T-cell (primary cell): ENCODE results near the gene LRP1B. TPM values are rescaled to one million over a fixed set of nuclear protein-coding genes. Genes with fewer than 3 reads are reported as not detected.

ENCODE experiments used
- ATAC-seq, 4 experiments: fragments of 200-7000 bp in 3 of 4; fragments of 150-1000 bp in 1 of 4; cut with Tn5 transposase; replicated peaks in 1 of 4; 1 replicate in 3 of 4; 2 replicates in 1 of 4; pipeline ENCODE4 v1.10.0; 2021; ENCODE audit warnings: moderate library complexity in 3 of 4, mild to moderate bottlenecking in 2 of 4, moderate number of reproducible peaks in 1 of 4
- CTCF ChIA-PET, 2 donors: fragments of 300-600 bp; sonication (Branson Sonifier 250); formaldehyde crosslinking; loops; one replicate each; lab custom pipeline; 2022; ENCODE audit warnings: antibody characterized with exemption in 2 of 2; lab: Charles Lee
- POLR2A ChIA-PET, 2 donors: fragments of 300-600 bp; sonication (Branson Sonifier 250); formaldehyde crosslinking; loops; one replicate each; lab custom pipeline; 2022; ENCODE audit warnings: antibody characterized with exemption in 2 of 2; lab: Charles Lee
- DNase-seq, 35 experiments: peaks; one replicate each; pipeline versions ENCODE4 v3.0.0 to v3.0.0-alpha.2; 2013 to 2023
- H3K27ac ChIP-seq: one replicate; pipeline ENCODE4 v1.5.1; 2013; ENCODE audit warnings: low read length
- H3K27me3 ChIP-seq, 2 experiments: replicated peaks in 1 of 2; 1 replicate in 1 of 2; 2 replicates in 1 of 2; pipeline versions ENCODE4 v1.6.1 to v1.7.0; 2013; ENCODE audit warnings: low read length in 1 of 2, mixed read lengths in 1 of 2; ENCODE audit not compliant: control insufficient read depth in 2 of 2, insufficient read depth in 2 of 2; ENCODE audit errors: extremely low read depth in 1 of 2
- H3K36me3 ChIP-seq, 2 donors: 1 replicate in 1 of 2; 2 replicates in 1 of 2; pipeline versions ENCODE4 v1.6.1 to v1.7.0; 2013; ENCODE audit warnings: low read length in 1 of 2; ENCODE audit not compliant: control insufficient read depth in 2 of 2, insufficient read depth in 1 of 2; ENCODE audit errors: extremely low read depth in 1 of 2
- H3K4me1 ChIP-seq, 2 experiments: 1 replicate in 1 of 2; 2 replicates in 1 of 2; pipeline versions ENCODE4 v1.6.1 to v1.7.0; 2013; ENCODE audit warnings: low read length in 2 of 2, mixed read lengths in 1 of 2; ENCODE audit not compliant: insufficient read depth in 2 of 2, control insufficient read depth in 1 of 2; ENCODE audit errors: extremely low read depth in 1 of 2
- H3K4me3 ChIP-seq, 2 donors: 1 replicate in 1 of 2; 2 replicates in 1 of 2; pipeline versions ENCODE4 v1.5.1 to v1.7.0; 2013; ENCODE audit warnings: mild to moderate bottlenecking in 2 of 2, low read length in 1 of 2, moderate library complexity in 1 of 2; ENCODE audit not compliant: control insufficient read depth in 1 of 2; ENCODE audit errors: extremely low read depth in 1 of 2
- H3K9me3 ChIP-seq: 2 replicates; pipeline ENCODE4 v1.7.0; 2013
- H3K27ac Mint-ChIP-seq, 2 donors: one replicate each; pipeline ENCODE4 v1.8.0; 2020 to 2021; ENCODE audit warnings: mild to moderate bottlenecking in 2 of 2, mixed read lengths in 2 of 2
- H3K27me3 Mint-ChIP-seq, 2 donors: one replicate each; pipeline ENCODE4 v1.8.0; 2021 to 2022; ENCODE audit warnings: mixed read lengths in 2 of 2
- H3K36me3 Mint-ChIP-seq: one replicate; pipeline ENCODE4 v1.8.0; 2021; ENCODE audit warnings: mixed read lengths
- H3K4me1 Mint-ChIP-seq, 3 donors: one replicate each; pipeline ENCODE4 v1.8.0; 2020 to 2022; ENCODE audit warnings: mixed read lengths in 3 of 3, mild to moderate bottlenecking in 1 of 3
- H3K4me3 Mint-ChIP-seq, 3 donors: one replicate each; pipeline ENCODE4 v1.8.0; 2020 to 2022; ENCODE audit warnings: mild to moderate bottlenecking in 3 of 3, mixed read lengths in 3 of 3, moderate library complexity in 3 of 3
- H3K9me3 Mint-ChIP-seq, 3 donors: one replicate each; pipeline ENCODE4 v1.8.0; 2020 to 2022; ENCODE audit warnings: mixed read lengths in 3 of 3
- WGBS: methylation state at CpG from one replicate; pipeline ENCODE4 v1.1.5; 2013; ENCODE audit warnings: missing lambda C conversion rate; ENCODE audit not compliant: insufficient coverage; 5-methylcytosine and 5-hydroxymethylcytosine counted together
- total RNA-seq, 35 experiments: library from RNA in 6 of 35; stranded (reverse) in 6 of 35; fragments of 120-200 nt in 1 of 35; gene quantifications; one replicate each; pipeline versions ENCODE4 v1.2.1 to v1.2.4 and lab custom pipeline; 2013 to 2026

Gene LRP1B
- total RNA-seq, 5 donors from 2014 or later (not counting 1 experiment from before 2014, with no cell fraction given) = not detected

DNA sequence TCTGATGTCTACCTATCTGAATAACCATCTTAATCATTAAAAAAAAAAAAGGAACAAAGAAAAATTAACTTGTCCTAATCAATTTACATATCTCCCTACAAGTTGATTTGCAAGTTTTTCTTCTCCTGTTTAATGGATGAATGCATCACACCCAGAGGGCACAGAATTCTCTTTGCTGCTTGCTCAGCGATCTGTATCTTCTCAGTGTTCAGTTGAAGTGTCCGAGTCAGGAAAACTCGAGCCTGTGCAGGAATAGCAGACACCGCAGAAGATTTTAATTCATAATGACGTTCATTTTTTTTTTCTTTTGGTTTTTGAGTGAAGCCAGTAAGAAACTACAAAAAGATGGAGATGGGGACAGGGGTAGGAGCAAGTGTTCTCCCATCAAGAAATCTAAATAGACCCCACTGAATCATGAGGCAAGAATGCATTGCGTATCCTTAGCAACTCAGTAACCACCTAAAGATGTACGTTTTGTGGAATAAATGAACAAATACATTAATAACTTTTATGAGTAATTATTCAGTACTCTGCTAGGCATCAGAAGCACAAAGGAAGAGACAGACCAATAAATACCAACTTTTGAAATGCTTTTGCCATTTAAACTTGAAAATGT, 675.5 kb downstream of the LRP1B start:
- Mint-ChIP-seq H3K4me1 (no peaks in the 10 kb centered on the region), H3K9me3 (peaks cover 10 to 26% (median 13%) of the 10 kb centered on the region in 3 donors), H3K36me3 (no peaks in the 10 kb centered on the region), H3K27me3 (no peaks in the 10 kb centered on the region), H3K4me3 (no peak overlapping the region), H3K27ac (no peak overlapping the region)
- 82% methylated on average over 5 of the region's 7 CpGs for WGBS
- H3K27me3 ChIP-seq = no peaks in the 10 kb centered on the region
- H3K4me3 ChIP-seq = no peak overlapping the region
- ChIA-PET POLR2A (no interaction called here), CTCF (no interaction called here)
- no peak overlapping the region for H3K27ac ChIP-seq
- H3K9me3 ChIP-seq = no peaks in the 10 kb centered on the region
- no peaks in the 10 kb centered on the region for H3K4me1 ChIP-seq
- no peaks in the 10 kb centered on the region for H3K36me3 ChIP-seq
- no peak for ATAC-seq
- DNase-seq = no peak

DNA sequence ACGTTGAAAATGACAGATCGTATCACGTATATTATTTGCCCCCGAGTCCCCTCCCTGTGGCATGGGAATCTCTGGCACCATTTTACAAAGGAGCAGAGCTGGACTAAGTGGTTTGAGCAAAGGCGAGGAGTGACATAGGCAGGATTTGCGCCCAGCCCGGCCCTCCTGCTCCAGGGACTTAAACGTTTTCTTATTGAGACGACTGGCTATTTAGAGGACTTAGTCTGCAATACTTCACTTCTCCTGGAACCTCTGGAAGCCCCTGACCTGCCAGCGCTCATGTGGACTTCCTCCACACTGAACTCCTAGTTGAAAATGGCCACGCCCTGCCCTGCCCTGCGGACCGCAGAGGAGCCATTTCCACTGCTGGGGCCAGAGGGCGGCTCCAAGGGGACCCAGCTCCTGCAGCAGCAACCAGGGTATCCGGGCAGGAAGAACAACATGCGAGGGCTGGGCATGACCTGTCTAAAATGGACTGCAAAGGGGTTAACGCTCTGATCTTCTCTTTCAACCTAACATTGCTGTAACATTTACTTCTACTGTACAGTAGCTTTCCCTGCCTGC, 690.7 kb downstream of the LRP1B start:
- POLR2A ChIA-PET = no interaction called here
- Mint-ChIP-seq H3K4me3 (no peak overlapping the region), H3K9me3 (peaks cover 8 to 14% (median 13%) of the 10 kb centered on the region in 3 donors), H3K27me3 (no peaks in the 10 kb centered on the region), H3K4me1 (no peaks in the 10 kb centered on the region), H3K27ac (no peak overlapping the region), H3K36me3 (no peaks in the 10 kb centered on the region)
- H3K4me3 ChIP-seq = no peak overlapping the region
- no peak for ATAC-seq
- H3K36me3 ChIP-seq = no peaks in the 10 kb centered on the region
- H3K9me3 ChIP-seq = no peaks in the 10 kb centered on the region
- CTCF ChIA-PET = no interaction called here
- no peaks in the 10 kb centered on the region for H3K27me3 ChIP-seq
- 90% methylated on average over 15 of the region's 17 CpGs for WGBS
- no peak for DNase-seq
- no peak overlapping the region for H3K27ac ChIP-seq
- H3K4me1 ChIP-seq = no peaks in the 10 kb centered on the region

DNA sequence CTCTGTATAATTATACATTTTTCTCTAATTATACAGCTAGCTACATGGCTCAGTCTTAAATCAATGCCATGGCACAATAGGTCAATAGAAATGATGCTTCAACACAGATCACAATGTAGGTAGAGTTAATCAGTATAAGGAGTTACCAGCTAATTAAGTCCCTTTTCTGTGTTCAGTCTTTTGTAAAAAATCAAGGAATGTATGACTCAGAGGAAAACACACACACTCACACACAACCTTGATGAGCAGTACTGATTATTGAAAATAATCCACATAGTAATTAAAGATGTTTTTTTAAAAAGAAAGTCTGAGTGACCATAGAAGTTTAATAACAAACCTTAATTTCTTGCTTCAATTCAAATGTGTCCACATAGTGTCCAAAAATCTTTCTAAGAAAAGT, 691.3 kb downstream of the LRP1B start:
- ChIA-PET CTCF (no interaction called here), POLR2A (no interaction called here)
- ATAC-seq (no peak), DNase-seq (no peak)
- no peaks in the 10 kb centered on the region for H3K4me1 Mint-ChIP-seq
- Histone ChIP-seq H3K4me3 (no peak overlapping the region), H3K4me1 (no peaks in the 10 kb centered on the region), H3K27me3 (no peaks in the 10 kb centered on the region), H3K27ac (no peak overlapping the region), H3K36me3 (no peaks in the 10 kb centered on the region), H3K9me3 (no peaks in the 10 kb centered on the region)
- H3K9me3 Mint-ChIP-seq = peaks cover 14 to 16% (median 15%) of the 10 kb centered on the region in 3 donors
- no peak overlapping the region for H3K27ac Mint-ChIP-seq
- no peaks in the 10 kb centered on the region for H3K27me3 Mint-ChIP-seq
- no peak overlapping the region for H3K4me3 Mint-ChIP-seq
- no peaks in the 10 kb centered on the region for H3K36me3 Mint-ChIP-seq

DNA sequence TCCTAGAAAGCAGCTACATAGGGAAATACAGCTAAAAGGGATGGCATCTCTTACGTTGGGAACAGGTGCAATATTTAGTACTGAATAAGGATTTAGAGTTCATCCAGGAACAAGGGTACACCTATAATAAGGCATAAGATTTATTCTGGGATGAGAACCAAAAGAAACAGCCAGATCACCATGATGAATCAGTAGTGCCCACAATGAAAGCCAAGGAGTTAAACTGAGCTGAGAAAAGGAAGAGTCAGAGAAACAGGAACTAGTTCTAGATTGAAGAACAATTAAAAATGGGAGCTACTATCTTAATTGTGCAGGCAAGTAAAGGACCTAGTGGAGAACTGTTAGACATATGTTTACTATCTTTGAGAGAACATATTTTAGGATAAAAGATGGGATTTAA, 692.3 kb downstream of the LRP1B start:
- ATAC-seq (no peak), DNase-seq (no peak)
- ChIA-PET POLR2A (interaction anchor here in 1 of 2 donors (0.6 kb wide), 1 partner anchor 1224 kb away, joined by 3 read pairs; no protein-coding TSS in a partner anchor), CTCF (no interaction called here)
- Histone ChIP-seq H3K27me3 (no peaks in the 10 kb centered on the region), H3K9me3 (no peaks in the 10 kb centered on the region), H3K4me1 (no peaks in the 10 kb centered on the region), H3K4me3 (no peak overlapping the region), H3K36me3 (no peaks in the 10 kb centered on the region), H3K27ac (no peak overlapping the region)
- Mint-ChIP-seq H3K27me3 (no peaks in the 10 kb centered on the region), H3K4me1 (no peaks in the 10 kb centered on the region), H3K36me3 (no peaks in the 10 kb centered on the region), H3K9me3 (peaks cover 17 to 22% (median 17%) of the 10 kb centered on the region in 3 donors), H3K4me3 (no peak overlapping the region), H3K27ac (no peak overlapping the region)
- no CpG with 5 or more reads among the region's 1 CpG for WGBS

DNA sequence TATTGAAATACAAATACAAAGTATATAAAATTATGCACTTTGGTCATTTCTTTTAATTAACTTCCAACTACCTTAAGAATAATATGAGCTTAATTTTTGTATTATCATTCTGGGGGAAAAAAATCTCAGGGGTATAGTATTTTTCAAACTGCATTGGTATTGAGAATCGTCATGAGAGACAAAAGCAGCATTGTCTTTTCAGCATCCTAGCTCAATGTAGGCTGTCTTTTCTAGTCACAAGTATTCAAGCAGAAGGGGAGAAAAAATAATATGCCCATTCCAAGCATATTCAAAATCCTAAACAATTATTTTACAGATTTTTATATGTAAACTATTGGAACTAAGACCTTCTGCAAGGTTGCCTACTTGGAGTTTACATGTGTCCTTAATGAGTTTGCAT, 693.3 kb downstream of the LRP1B start:
- WGBS = no CpG with 5 or more reads among the region's 1 CpG
- ATAC-seq (no peak), DNase-seq (no peak)
- no peaks in the 10 kb centered on the region for H3K36me3 Mint-ChIP-seq
- H3K27ac Mint-ChIP-seq = no peak overlapping the region
- H3K4me3 ChIP-seq = no peak overlapping the region
- H3K27me3 Mint-ChIP-seq = no peaks in the 10 kb centered on the region
- no peaks in the 10 kb centered on the region for H3K27me3 ChIP-seq
- no peaks in the 10 kb centered on the region for H3K4me1 ChIP-seq
- no peaks in the 10 kb centered on the region for H3K4me1 Mint-ChIP-seq
- H3K9me3 Mint-ChIP-seq = peaks cover 14 to 24% (median 22%) of the 10 kb centered on the region in 3 donors
- H3K4me3 Mint-ChIP-seq = no peak overlapping the region
- ChIA-PET CTCF (no interaction called here), POLR2A (no interaction called here)
- no peaks in the 10 kb centered on the region for H3K9me3 ChIP-seq
- no peaks in the 10 kb centered on the region for H3K36me3 ChIP-seq
- no peak overlapping the region for H3K27ac ChIP-seq

DNA sequence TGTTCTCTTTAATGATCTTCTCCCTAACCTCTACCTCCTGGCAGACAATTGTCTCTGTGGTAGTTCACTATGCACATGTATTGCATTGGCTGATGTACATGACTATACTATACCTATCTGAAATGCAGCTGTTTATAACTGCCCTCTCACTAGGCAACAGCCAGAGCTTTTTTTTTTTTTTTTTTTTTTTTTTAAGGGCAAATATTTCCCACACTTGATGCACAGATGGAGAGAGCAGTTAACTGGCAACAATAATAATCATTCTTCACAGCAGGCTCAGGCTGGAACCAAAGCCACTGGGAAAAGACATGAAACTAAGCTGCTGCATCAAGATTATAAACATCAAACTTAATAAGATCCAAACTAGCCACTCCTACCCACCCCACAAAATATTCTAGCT, 707.7 kb downstream of the LRP1B start:
- H3K36me3 ChIP-seq = no peaks in the 10 kb centered on the region
- DNase-seq (no peak), ATAC-seq (no peak)
- no peaks in the 10 kb centered on the region for H3K9me3 ChIP-seq
- no peak overlapping the region for H3K27ac Mint-ChIP-seq
- H3K4me1 ChIP-seq = no peaks in the 10 kb centered on the region
- POLR2A ChIA-PET = no interaction called here
- no peak overlapping the region for H3K4me3 ChIP-seq
- H3K27ac ChIP-seq = no peak overlapping the region
- peaks cover 6 to 16% (median 8%) of the 10 kb centered on the region in 3 donors for H3K9me3 Mint-ChIP-seq
- H3K27me3 ChIP-seq = no peaks in the 10 kb centered on the region
- H3K4me3 Mint-ChIP-seq = no peak overlapping the region
- H3K4me1 Mint-ChIP-seq = no peaks in the 10 kb centered on the region
- H3K27me3 Mint-ChIP-seq = no peaks in the 10 kb centered on the region
- CTCF ChIA-PET = interaction anchor here (0.6 to 0.7 kb wide), 2 partner anchors 9 to 39 kb away, joined by 3 to 5 read pairs; no protein-coding TSS in a partner anchor
- no peaks in the 10 kb centered on the region for H3K36me3 Mint-ChIP-seq
